Measurements from ENCODE around the gene ZNF385B. TPM values are rescaled to one million over a fixed set of nuclear protein-coding genes. Genes with fewer than 3 reads are reported as not detected.
"Not testable (repeated sequence)": the region's sequence is repeated elsewhere in the genome, so short reads cannot be mapped to it uniquely, and the experiment has no call there.

ZNF385B gene
- total RNA-seq, 1 donor from 2014 or later: 8.3 TPM

DNA sequence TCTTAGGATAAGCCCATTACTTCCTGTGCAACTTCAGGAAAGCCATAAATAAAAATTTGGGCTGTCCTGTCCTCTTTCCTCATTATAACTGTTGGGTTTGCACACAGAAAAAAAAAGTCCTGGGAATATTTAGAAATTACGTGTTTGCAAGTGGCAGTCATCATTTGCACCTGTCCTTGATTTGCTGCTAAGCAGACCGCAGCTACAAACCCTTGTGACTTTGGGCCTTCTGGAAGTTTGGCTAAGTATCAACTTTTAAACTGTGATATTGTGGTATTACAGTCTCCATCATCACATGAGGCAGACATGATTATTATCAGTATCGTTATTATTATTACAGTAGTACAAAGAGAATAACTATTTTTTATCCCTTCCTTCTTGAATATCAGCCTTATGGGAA lies 336.1 kb downstream of the ZNF385B start:
- DNase-seq (ENCODE audit: low spot score) (no peak), ATAC-seq (no peak)

DNA sequence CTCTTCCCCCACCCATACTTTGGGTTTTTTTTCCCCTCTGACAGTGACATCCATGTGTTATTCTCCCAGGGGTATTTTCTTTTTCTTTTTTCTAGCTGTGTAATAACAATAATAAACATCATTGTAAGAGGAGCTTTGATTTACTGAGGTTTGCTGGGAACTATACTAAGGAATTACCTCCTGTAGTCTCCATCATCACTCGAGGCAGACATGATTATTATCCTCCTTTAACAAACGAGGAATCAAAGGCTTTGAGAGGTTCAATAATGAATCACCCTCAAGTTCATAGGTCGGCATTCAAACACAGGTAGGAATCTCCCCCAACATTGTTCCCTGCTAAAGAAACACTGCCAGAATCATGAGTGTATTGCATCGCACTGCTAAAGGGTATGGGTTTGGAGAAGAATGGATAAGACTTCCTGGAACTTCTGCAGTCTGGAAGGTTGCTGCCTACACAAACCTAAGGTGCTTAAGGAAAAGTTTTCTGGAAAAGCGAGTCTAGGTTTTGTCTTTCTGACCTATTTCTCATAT lies 336.5 kb downstream of the ZNF385B start:
- ATAC-seq: no peak

DNA sequence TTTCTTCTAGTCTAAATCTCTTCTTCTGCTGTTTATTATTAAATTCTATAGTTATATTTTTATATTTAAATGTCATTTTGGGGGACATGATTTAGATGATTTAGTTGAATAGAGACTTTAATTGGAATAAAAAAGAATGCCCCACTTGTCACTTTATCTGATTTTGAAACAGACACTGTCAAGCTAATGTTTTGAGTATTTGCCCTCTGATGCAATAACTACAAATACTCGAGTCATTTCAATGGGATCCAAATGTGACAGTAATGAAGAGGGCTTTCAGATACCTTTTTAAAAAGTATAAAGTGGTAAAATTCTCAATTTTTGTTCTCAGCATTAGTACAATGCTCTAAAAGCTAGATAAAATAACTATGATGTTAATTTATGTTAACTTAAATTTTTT lies 339.5 kb downstream of the ZNF385B start:
- DNase-seq (ENCODE audit: low spot score) (no peak), ATAC-seq (peak; percentile 65)

More for the DNA sequence above, 336.5 kb downstream of the ZNF385B start:
- DNase-seq (ENCODE audit: low spot score): no peak

DNA sequence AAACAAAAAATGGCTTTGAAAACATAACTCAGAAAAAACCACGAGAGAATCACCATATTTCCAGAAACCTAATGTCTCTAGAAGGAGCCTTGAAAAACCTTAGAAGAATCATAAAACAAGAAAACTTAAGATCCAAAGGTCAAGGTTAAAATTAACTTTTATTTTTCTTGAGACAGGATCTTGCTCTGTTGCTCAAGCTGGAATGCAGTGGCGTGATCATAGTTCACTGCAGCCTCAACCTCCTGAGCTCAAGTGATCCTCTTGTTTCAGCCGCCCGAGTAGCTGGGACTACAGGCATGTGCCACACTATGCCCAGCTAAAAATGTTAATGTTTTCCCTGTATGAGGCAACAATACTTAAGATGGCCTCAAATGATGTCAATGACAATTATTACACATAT lies 342.6 kb downstream of the ZNF385B start:
- DNase-seq (ENCODE audit: low spot score) (no peak), ATAC-seq (no peak)

DNA sequence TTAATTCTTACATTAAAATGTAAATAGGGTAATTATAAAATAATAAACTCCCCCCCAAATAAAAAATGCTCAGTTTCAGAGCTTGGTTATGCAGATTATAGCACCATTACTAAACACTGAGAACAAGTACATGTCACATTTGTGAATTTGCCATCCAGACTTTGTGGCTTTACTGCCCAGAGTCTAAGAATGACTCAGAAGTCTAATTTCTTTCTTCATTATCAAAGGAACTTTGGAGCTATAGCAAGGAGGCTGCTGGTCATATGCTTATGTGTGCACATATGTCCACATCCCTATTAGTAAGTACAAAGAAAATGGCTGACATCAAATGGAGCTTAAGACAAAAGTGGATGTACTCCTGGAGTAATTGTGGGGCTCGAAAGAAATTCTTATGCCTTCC lies 348.2 kb downstream of the ZNF385B start:
- no peak for DNase-seq (ENCODE audit: low spot score)
- no peak for ATAC-seq

DNA sequence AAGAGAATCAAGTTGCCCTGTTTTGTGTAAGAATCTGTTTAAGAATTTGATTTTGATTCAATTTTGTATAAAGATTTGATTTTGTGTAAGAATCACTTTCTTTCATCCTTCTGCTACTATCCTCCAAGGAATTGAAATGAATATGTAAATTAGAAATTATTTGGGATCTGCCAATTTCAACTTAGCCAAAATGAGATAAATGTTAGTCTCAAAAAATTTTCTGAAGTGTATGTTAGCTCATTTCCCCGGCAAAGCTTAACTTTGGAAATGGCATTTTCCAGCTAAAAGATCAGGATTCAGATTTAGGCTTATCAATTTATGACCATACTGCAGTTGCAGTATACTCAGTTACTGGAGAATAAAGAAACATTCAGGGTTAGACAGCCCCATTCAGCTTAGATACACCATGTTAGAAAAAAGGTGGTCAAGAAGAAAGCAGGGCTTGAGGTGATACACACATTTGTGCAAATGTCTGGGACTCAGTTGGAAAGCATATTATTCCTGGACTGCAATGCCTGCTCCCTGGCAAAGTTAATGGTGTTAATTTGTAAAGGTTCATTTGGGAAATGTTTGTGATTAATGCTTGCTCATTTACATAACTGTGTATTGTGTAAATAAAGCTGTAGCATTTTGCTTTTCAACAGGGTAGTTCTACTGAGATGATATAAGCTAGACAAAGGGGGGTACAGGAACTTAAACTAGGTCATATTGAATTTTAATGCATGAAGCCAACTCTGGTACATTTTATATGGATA lies 349.0 kb downstream of the ZNF385B start:
- DNase-seq (ENCODE audit: low spot score): no peak
- ATAC-seq: no peak

DNA sequence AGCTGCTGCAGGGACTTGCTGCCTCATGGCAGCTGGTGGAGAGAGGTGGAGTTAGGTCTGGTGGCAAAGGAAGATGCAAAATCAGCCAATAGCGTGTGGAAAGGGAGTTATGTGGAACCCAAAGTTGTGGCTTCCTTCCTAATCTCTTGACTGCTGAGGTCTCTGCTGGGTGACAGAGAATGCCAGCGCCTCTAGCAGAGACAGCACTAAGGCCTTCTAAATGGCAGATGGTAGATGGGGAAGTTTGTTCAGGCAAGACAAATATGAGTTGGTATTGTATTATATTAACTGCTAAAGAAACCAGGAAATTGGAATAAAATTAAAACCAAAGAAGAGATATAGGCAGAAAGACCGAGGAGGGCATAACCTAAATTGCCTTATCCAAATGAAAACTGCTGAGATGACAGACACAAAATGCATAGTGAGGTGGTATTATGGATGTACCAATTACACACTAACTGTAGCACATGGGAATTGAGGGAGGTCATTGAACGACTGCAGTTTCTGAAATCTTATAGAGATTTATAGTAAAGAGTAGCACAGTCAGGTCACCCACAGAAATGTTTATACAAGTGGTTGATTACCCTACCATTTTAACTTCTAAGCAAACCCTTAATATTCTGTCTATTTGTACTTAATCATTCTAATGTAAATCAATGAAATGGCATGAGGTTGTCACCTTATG lies 350.2 kb downstream of the ZNF385B start:
- ATAC-seq (no peak), DNase-seq (ENCODE audit: low spot score) (no peak)

DNA sequence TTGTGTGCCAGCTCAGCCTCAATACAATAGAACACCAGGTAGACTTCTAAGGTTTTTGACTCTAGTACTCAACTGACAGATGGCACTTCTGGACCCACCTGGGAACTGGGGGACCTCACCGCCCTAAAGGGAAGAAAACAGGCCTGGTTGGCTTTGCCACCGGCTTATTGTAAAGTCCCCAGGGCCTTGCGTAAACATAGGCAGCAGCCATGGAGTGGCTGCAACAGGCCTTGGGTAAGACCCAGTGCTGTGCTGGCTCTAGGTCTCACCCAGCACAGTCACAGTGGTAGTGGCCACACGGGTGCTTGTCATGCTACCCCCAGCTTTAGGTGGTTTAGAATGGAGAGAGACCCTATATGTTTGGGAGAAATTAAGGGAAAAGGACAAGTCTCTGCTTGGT lies 366.1 kb downstream of the ZNF385B start:
- peak; percentile 32 for ATAC-seq

DNA sequence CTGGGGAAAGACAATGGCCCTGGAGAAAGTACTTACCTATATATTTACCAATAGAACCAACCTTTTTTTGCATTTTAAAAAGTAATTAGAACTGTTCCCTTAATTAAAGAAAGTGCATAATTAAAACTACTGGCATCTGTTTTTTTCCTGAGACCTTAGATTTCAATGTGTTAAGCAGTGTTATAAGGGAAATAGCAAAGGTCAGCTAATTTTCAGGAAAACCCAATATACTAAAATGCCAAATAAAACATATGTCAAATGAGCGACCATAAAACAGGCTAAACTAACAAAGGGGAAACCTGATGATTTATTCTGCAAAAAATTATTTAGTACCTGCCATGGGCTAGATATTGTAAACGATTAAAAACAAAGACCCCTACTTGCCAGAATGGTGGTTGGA lies 372.8 kb downstream of the ZNF385B start:
- DNase-seq (ENCODE audit: low spot score) (no peak), ATAC-seq (no peak)

More for the DNA sequence above, 366.1 kb downstream of the ZNF385B start:
- no peak for DNase-seq (ENCODE audit: low spot score)

DNA sequence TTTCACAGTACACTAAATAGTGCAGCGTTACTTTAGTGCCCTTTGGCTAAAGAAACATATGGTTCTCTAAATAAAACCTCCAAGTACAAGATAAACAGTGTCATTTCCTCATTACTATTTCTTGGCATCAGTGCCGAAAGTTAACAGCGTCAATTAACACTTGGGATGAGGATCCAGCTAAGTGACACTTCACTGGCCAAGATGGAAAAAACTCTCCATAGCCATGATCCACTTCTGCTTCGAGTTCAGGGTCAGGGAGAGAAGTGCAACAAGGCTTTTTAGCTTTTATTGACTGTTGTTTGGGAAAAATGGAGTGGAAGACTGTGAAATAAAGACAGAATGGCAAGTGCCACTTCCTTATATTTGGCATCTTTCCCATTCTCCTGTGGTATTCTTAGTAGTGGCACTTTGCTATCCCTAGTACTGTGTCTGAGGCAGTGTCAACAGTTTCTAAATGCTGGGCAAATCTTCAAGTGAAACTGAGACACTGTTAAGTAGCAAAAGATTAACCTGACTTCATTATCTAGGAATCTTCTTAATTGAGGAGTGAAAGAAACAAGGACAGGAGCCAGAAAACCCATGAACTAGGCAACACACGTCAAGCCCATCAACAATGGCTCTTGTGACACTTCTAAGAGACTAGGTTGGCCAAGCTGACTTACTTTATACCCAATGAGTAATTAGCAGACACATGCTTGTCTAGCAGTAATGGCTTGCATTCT lies 374.2 kb downstream of the ZNF385B start:
- DNase-seq (ENCODE audit: low spot score) (no peak), ATAC-seq (peak; percentile 27)

DNA sequence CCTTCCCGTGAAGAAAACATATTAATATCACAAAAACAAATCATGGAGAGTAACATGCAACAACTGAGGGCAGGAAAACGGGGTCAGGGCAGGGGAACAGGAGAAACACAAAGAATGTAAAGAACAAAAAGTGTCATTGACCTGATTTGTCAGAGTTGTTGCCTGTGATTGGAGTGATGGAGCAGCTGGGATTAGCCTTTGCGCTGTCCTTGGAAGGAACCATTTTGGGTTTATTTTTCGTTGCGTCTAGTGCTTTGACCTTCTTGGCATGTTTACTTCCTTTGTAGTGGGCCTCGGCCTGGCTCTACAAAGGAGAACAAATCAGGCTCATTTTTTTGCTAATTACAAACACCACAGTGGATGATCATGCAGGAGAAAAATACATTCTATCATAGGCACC lies 378.3 kb downstream of the ZNF385B start:
- ATAC-seq: no peak
- DNase-seq (ENCODE audit: low spot score): no peak

DNA sequence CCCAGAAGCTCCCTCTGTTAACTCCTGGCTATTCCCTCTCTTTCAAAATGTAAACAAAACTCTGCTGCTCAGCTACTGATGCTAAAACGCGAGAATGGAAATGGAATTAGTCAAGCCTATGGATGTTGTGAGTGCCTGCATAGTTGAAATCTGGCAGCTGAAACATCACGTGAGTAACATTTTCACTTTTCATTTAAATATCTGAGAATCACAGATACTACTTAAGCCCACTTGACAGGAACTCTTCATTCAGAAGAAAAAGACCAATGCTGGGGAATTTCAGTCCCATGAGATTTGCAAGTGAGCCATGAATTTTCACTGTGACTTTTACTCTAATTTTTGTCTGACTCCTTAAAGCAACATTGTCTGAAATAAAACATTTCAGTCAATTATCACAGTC lies 381.5 kb downstream of the ZNF385B start:
- no peak for DNase-seq (ENCODE audit: low spot score)
- ATAC-seq: no peak

DNA sequence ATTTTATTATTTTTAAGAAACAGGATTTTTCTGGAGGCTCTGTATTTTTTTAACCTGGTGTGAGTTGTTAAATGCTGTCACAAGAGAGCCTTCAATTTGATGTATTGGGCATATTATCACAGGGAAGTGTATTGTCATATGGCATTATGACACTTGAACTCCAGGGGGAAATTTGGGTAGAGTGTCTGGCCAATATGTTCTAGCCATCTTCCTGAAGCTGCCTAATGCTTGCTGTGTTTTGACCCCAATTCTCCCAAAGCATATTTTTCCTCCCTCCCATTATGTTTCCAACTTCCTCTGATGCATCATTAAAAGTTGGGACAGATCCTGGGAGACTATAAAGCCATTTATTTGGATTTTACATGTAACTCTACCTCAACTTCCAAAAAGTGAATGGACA lies 382.6 kb downstream of the ZNF385B start:
- DNase-seq (ENCODE audit: low spot score) (no peak), ATAC-seq (no peak)

DNA sequence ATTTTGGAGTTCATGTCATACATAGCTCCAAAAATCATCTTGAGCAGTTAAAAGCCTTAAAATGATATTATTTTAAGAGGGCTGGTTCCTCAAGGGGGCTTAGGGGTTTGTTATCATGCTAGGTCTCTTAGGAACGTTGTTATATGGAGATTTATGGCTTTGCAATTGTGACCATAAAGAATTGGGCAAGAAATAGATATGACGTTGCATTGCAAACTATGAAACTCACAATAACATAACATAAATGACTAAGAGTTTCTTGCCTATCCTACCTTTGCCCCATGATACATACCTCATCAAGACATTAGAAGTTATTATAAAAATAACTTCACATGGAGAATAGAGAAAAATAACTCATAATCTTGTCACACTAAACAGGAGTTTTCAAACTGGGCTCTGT lies 390.4 kb downstream of the ZNF385B start:
- DNase-seq (ENCODE audit: low spot score) (no peak), ATAC-seq (no peak)

DNA sequence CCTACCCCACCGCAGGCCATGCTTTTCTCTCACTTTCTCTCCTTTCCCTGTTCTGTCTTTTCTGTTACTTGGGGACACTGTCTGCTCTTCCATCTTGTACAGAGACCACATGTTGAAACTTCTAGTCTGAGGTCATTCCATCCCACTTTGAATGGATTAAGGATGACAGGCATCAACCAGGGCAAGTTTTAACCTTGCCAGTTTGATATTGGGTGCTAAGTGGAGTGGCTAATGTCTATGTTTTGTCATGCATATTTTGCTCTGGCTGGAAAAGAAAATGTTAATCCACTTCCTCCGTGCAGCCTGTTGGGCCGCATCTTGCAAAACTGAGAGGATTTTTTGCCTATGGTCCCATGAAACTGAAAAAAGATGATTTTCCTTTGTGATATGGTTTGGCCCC lies 391.3 kb downstream of the ZNF385B start:
- ATAC-seq (no peak), DNase-seq (ENCODE audit: low spot score) (no peak)

DNA sequence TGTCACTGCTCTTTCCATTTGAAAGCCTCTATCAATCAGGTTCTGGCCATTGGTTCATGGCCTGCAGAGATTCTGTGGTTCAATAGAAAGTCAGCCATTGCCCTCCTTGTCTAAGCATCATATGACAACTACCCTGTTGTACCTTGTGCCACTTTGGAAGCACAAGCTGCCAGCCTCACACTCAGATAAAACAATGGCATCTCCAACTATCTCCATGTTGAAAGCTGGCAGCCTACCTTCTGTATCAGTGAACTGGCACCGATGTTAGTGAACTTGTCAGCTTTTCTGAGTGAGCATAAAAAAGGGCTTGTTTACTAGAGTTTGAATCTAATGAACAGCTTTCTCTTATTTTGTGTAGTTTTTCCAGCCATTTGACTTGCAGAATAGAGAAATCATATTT lies 393.5 kb downstream of the ZNF385B start:
- ATAC-seq: no peak
- no peak for DNase-seq (ENCODE audit: low spot score)

DNA sequence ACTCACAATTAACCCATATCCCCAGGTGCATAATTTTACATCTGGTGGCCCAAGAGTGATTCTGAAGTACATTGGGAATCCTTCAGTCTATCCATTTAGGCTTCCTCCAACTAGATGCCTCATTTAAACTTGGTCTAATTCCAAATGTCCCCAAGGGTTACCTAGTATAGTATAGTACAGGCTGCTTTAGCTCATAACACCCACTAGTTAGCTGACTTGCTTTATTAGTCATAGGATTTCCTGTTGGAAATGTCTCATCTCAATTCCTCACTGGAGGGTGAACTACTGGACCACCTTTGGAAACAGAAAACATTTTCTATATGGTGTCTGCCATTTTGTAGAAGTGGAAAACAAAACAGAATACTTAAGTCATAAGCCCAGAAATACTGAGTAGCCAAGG lies 394.3 kb downstream of the ZNF385B start:
- DNase-seq (ENCODE audit: low spot score) (no peak), ATAC-seq (no peak)

DNA sequence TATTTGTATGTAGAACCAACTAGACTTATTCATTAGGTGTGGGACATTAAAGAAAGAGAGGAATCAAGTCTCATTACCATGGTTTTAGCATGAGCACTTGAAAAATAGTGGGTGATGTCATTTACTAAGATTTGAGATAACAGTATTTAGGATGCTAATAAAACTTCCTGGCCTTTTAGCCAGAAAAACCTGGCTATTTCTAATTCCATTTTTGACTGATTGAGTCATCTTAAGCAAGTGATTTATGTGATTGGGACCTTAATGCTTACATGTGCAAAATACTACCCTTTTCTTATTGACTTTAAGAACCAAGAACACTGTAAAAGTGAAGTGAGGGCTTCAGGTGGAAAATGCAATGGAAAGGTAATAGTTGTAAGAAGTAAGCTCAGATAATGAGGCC lies 400.0 kb downstream of the ZNF385B start:
- DNase-seq (ENCODE audit: low spot score) (no peak), ATAC-seq (no peak)

DNA sequence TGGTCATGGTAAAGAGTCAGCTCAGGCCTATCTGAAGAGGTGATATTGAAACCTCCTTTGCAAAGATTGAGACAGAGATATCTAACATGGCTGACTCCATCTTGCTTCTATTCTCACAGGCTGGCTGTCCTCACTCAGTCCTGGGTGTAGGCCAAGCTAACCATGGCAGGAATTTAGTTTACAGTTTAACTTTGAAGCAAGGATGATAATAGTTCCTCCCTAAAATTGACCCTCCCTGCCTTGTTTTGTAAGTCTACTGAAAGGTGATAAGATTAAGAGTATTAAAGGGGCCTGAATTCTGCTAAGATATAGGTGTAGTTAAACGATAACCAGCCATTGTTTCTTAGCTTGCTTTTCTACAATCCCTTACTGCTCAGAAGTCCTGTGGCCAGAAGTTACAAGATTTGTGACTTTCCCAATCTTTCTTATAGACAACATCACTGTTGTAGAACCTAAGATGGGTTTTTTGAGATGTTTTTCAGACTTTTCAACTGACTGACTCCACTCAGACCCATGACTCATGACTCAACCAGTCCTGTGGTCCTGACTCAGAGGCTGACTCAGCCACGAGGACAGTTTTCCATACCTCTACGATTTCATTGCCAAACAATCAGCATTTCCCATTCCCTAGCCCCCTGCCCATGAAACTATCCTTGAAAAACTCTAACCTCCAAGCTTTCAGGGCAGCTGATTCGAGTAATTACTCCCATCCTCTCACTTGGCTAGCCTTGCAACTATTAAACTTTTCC lies 401.1 kb downstream of the ZNF385B start:
- ATAC-seq (peak; percentile 22), DNase-seq (ENCODE audit: low spot score) (no peak)

DNA sequence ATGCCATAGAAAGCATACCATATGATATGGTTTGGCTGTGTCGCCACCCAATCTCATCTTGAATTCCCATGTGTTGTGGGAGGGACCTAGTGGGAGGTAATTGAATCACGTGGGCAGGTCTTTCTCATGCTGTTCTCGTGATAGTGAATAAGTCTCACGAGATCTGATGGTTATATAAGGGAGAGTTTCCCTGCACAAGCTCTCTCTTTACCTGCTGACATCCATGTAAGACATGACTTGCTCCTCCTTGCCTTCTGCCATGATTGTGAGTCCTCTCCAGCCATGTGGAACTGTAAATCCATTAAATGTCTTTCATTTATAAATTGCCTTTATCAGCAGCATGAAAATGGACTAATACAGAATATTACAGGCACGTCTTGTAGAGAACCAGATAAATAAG lies 403.3 kb downstream of the ZNF385B start:
- ATAC-seq; DNase-seq (ENCODE audit: low spot score): not testable (repeated sequence)

DNA sequence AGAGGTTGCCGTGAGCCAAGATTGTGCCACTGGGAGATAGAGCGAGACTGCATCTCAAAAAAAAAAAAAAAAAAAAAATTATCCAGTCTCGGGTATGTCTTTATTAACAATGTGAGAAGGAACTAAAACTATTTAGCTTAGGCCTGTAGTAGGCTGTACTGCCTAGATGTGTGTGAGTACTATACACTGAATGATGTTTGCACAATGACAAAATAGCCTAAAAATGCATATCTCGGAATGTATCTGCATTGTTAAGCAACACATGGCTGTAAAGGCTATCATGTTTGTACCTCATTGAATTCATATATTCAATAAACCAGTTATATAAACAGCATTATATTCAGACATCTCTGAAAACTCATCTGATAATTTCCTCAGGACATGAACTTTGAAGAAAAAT lies 405.6 kb downstream of the ZNF385B start:
- DNase-seq (ENCODE audit: low spot score): no peak
- no peak for ATAC-seq
